ENCODE results near the gene SPSB2.
"Not testable (repeated sequence)": the region's sequence is repeated elsewhere in the genome, so short reads cannot be mapped to it uniquely, and the experiment has no call there.

Gene SPSB2

DNA sequence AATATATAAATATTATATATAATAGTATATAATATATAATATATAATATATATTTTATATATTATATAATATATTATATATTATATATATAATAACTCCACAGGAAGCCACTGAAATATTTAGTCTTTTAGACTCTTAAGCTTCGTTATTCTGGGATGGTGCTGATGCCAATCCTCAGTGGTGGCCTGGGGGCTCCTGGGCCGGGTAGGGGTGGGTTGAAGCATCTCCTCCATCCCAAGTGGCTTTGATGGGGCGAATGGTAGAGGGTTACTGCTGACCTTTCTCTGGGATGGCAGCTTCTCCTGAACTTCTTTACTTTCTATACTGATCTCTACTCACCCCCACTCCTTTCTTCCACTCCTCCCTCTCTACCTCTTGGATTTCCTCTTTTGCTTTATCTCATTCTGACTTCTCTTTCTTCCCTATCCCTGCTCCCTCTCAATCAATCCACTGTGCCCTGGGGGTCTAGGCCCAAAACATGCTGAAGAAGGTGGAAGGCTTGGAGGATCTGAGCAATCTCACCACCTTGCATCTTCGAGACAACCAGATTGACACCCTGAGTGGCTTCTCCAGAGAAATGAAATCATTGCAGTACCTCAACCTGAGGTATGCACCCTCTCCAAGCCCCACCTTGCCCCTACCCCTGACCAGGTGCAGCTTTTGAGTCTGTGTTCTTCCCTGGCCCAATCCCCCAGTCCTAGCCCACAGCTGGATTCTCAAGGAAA lies 36.5 kb upstream of the SPSB2 start:
- ChIA-PET POLR2A (interaction anchor here (0.7 kb wide), 1 partner anchor 42 kb away, joined by 3 read pairs; the partner anchor contains the start of gene TPI1), CTCF (interaction anchor here (0.7 to 2.7 kb wide), 5 partner anchors 14 to 55 kb away, joined by 3 to 8 read pairs (median 4); no protein-coding TSS in a partner anchor)
- DNase-seq (ENCODE audit: low read depth, low spot score), result no peak
- TF ChIP-seq, protein P1, sequence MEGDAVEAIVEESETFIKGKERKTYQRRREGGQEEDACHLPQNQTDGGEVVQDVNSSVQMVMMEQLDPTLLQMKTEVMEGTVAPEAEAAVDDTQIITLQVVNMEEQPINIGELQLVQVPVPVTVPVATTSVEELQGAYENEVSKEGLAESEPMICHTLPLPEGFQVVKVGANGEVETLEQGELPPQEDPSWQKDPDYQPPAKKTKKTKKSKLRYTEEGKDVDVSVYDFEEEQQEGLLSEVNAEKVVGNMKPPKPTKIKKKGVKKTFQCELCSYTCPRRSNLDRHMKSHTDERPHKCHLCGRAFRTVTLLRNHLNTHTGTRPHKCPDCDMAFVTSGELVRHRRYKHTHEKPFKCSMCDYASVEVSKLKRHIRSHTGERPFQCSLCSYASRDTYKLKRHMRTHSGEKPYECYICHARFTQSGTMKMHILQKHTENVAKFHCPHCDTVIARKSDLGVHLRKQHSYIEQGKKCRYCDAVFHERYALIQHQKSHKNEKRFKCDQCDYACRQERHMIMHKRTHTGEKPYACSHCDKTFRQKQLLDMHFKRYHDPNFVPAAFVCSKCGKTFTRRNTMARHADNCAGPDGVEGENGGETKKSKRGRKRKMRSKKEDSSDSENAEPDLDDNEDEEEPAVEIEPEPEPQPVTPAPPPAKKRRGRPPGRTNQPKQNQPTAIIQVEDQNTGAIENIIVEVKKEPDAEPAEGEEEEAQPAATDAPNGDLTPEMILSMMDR (IDR thresholded peaks at IDR 0.05; ENCODE audit: insufficient read depth, low read length, missing control alignments), result no peak
- no peak overlapping the region for H3K4me3 ChIP-seq (ENCODE audit: low read depth, low read length)

DNA sequence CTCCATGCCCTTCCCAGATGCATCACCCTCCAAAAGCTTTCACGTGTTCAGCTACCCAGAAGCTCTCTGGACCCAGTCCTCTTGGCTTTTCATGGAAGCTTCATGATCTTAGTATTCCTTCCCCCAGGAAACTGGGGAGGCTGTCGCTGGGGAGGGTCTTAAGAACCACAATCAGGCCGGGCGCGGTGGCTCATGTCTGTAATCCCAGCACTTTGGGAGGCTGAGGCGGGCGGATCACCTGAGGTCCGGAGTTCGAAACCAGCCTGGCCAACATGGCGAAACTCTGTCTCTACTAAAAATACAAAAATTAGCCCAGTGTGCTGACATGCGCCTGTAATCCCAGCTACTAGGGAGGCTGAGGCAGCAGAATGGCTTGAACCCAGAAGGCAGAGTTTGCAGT lies 35.0 kb upstream of the SPSB2 start:
- DNase-seq (ENCODE audit: low read depth, low spot score); POLR2A ChIA-PET; H3K4me3 ChIP-seq (ENCODE audit: low read depth, low read length): not testable (repeated sequence)
- CTCF ChIA-PET, result interaction anchor here (1.3 to 5.4 kb wide), 4 partner anchors 11 to 56 kb away, joined by 3 to 41 read pairs (median 14); no protein-coding TSS in a partner anchor

DNA sequence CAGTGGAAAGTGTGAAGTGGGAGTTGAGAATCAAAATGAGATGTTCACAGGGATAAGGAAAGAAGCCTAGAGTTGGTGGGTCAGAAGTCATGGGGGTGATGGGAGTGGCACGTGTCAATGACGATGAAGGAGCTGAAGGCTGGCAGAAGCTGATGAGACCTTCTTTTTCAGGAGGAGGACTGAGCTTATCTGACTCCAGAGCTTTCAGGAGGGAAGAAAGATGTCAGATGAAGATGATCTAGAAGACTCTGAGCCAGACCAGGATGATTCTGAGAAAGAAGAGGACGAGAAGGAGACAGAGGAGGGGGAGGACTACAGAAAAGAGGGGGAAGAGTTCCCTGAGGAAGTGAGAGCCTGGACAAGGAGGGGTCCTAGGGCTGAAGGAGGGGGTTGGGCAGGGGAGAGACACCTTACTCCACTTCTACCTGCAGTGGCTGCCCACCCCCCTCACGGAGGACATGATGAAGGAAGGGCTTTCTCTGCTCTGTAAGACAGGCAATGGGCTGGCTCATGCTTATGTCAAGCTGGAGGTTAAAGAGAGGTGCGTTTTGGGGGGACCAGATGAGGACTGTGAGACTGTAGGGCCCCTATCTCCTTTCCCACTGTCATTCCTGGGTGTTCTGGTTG lies 32.4 kb upstream of the SPSB2 start:
- ChIA-PET CTCF (interaction anchor here (0.9 to 5.4 kb wide), 9 partner anchors 8 to 207 kb away, joined by 3 to 53 read pairs (median 6); partner anchors contain the start of genes C12orf57, RNU7-1 and SPSB2), POLR2A (interaction anchor here (0.6 to 1.6 kb wide), 3 partner anchors 14 to 235 kb away, joined by 3 to 6 read pairs (median 3); partner anchors contain the start of gene SPSB2)
- no peak for DNase-seq (ENCODE audit: low read depth, low spot score)
- TF ChIP-seq, protein P1 (IDR thresholded peaks at IDR 0.05; ENCODE audit: insufficient read depth, low read length, missing control alignments), result no peak
- H3K4me3 ChIP-seq (ENCODE audit: low read depth, low read length), result peak overlapping the region; percentile 92

DNA sequence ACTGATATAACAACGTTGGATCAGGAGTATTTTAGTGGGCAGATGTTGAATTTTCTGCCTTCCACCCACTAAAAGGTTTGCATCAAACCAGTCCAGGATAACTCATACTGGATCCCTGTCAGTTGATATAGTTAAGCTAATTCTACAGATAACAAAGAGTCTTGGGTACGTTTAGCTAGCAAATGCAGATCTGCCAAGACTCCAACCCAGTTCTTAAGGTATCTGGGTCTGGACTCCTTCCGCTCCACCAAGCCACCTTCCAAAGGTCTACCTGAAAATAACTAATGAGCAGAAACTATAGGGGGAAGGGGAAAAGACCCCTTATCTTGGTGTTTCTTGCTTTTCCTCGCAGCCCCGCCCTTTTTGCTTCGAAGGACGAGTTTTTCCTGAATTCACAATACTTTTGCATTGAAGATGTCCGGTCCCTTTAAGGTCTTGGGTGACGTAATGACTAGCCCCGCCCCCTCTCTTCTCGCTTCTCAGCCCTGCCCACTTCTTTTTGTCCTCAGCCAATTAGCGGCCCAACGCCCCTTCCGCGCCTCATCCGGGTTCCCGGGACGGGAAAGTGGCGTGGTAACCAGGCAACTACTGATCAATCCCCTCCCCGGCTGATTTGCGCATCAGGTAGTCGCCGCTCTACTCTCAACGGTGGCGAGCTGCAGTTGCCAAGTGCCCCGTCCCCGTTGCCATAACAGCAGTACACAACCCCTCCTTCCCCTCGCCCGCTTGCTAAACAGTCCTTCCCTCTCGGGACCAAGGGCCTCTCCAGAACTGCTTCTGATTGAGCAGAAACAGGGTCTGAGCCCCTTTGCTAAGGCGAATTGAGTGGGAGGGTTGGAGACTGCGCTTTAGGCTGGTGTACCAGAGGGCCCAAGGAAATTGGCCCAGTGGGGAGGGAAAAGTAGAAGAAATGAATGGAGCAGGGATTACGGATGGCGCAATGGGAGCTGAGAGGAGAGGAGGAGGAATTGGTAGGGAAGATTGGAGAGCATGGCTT lies 31.5 kb upstream of the SPSB2 start, which contains the start of gene LRRC23:
TSS of gene LRRC23 (plus strand) at position 543 of the 997 bp plus-strand sequence. CDS start 812 bp downstream, outside the sequence.
- CTCF ChIA-PET, result interaction anchor here (0.9 to 5.4 kb wide), 9 partner anchors 7 to 208 kb away, joined by 3 to 53 read pairs (median 7); partner anchors contain the start of gene SPSB2
- POLR2A ChIA-PET, result interaction anchor here (0.6 to 1.6 kb wide), 3 partner anchors 13 to 236 kb away, joined by 3 to 6 read pairs (median 3); partner anchors contain the start of gene SPSB2
- DNase-seq (ENCODE audit: low read depth, low spot score), result peak; percentile 55
- peak within 1 kb of the TSS; percentile 92 for H3K4me3 ChIP-seq (ENCODE audit: low read depth, low read length)
- TF ChIP-seq, protein P1 (IDR thresholded peaks at IDR 0.05; ENCODE audit: insufficient read depth, low read length, missing control alignments), result no peak

DNA sequence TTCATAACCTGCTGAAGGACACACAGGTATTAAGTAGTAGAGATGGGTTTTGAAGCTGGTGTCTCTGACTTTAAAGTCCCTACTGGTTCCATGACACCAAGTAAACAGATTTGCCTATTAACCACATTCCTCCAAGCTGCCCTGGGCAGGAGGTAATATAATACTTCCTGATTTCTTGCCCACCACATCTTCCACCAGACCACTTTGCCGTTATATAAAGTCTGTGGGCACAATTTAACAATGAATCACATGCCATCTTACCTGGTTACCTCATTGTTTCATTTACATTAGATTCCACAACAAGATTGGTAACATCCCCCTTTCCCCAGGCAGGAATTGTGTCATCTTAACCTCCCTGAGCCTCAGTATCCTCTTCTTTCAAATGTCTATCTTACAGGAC lies 30.6 kb upstream of the SPSB2 start:
- H3K4me3 ChIP-seq (ENCODE audit: low read depth, low read length), result no peak overlapping the region
- TF ChIP-seq, protein P1 (IDR thresholded peaks at IDR 0.05; ENCODE audit: insufficient read depth, low read length, missing control alignments), result no peak
- ChIA-PET POLR2A (no interaction called here), CTCF (interaction anchor here (1.8 to 5.4 kb wide), 3 partner anchors 12 to 32 kb away, joined by 9 to 53 read pairs (median 41); partner anchors contain the start of gene SPSB2)
- DNase-seq (ENCODE audit: low read depth, low spot score), result no peak

DNA sequence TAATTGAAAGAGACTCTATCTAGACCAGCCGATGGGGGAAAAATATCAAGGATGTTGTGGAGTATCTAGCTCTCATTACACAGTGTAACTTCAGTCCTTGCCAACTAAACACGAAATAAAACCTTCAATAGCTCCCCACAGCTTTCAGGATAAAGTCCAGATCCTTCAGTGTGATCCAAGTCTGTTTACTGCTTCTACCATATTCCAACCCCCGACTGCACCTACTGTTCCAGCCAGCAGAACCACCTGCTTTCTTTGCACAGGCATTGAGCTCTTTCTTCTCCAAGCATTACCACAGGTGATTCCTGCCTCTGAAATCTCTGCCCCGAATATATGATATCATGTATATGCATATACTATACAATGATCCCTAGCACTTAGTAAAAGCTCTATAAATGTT lies 29.3 kb upstream of the SPSB2 start:
- H3K4me3 ChIP-seq (ENCODE audit: low read depth, low read length), result no peak overlapping the region
- CTCF ChIA-PET, result interaction anchor here (0.5 to 4.5 kb wide), 10 partner anchors 11 to 62 kb away, joined by 3 to 53 read pairs (median 3); partner anchors contain the start of gene SPSB2
- TF ChIP-seq, protein P1 (IDR thresholded peaks at IDR 0.05; ENCODE audit: insufficient read depth, low read length, missing control alignments), result no peak
- POLR2A ChIA-PET, result no interaction called here
- no peak for DNase-seq (ENCODE audit: low read depth, low spot score)
